ENCODE data around the gene ZMYM3. TPM values are rescaled to one million over a fixed set of nuclear protein-coding genes. Genes with fewer than 3 reads are reported as not detected.

The ZMYM3 gene
- 4.8 and 5.6 TPM in 2 replicates for polyA plus RNA-seq

GRCh38 chrX:71254092-71254963, at the start of gene ZMYM3:
ZMYM3 (minus strand) TSS chrX:71254140; CDS start chrX:71253255, 885 bp downstream.

GRCh38 chrX:71301195-71301924, 47.4 kb upstream of the ZMYM3 start, which contains the start of gene ITGB1BP2:
ITGB1BP2 (plus strand) TSS chrX:71301750; CDS start chrX:71301807, 57 bp downstream.

GRCh38 chrX:71283403-71284143, 29.6 kb upstream of the ZMYM3 start, which contains the start of gene NONO:
NONO (plus strand) TSS chrX:71283635; CDS start chrX:71290638, 7,003 bp downstream.

GRCh38 chrX:71222929-71223328, 31.0 kb downstream of the ZMYM3 start, which contains the start of gene GJB1:
GJB1 (plus strand) TSS chrX:71223224; CDS start chrX:71223708, 484 bp downstream.

Other genes starting within 250 kb of the ZMYM3 start
- gene SNX12, start 185.8 kb downstream of the ZMYM3 start, polyA plus RNA-seq = 22.0 and 41.6 TPM in 2 replicates
- gene FOXO4, start 158.3 kb downstream of the ZMYM3 start, polyA plus RNA-seq = not detected in 2 replicates
- not detected in 2 replicates for gene CXorf65, start 147.4 kb downstream of the ZMYM3 start, polyA plus RNA-seq
- not detected in 2 replicates for gene IL2RG, start 142.6 kb downstream of the ZMYM3 start, polyA plus RNA-seq
- 0.77 and 1.0 TPM in 2 replicates for gene MED12, start 135.5 kb downstream of the ZMYM3 start, polyA plus RNA-seq
- gene NLGN3, start 109.3 kb downstream of the ZMYM3 start, polyA plus RNA-seq = 16.1 and 16.4 TPM in 2 replicates
- gene GJB1, start 30.9 kb downstream of the ZMYM3 start, polyA plus RNA-seq = 1.0 TPM in 1 of 2 replicates, not detected in the other
- 68.0 and 71.7 TPM in 2 replicates for gene NONO, start 29.5 kb upstream of the ZMYM3 start, polyA plus RNA-seq
- gene ITGB1BP2, start 47.6 kb upstream of the ZMYM3 start, polyA plus RNA-seq = not detected in 2 replicates
- 4.8 and 6.4 TPM in 2 replicates for gene TAF1, start 112.2 kb upstream of the ZMYM3 start, polyA plus RNA-seq

Data from Purkinje cell (primary cell).